HCT116 (cell line): ENCODE data around the gene PAK1.

ENCODE experiments used
- CEBPB ChIP-seq: IDR thresholded peaks from 2 replicates; pipeline ENCODE4 v1.6.1; 2012; ENCODE audit warnings: low read depth
- EZH2 ChIP-seq: fragments of 200-600 bp; sonication (generic); IDR thresholded peaks from 2 replicates; pipeline ENCODE4 v1.6.1; 2017; ENCODE audit warnings: antibody characterized with exemption, mixed run types
- EZH2phosphoT487 ChIP-seq: fragments of 200-600 bp; IDR thresholded peaks from 2 replicates; pipeline ENCODE4 v1.6.1; 2018; ENCODE audit warnings: antibody characterized with exemption, borderline replicate concordance
- FOSL1 ChIP-seq: IDR thresholded peaks from 2 replicates; pipeline ENCODE4 v1.6.1; 2012; ENCODE audit warnings: low read depth
- MAX ChIP-seq: IDR thresholded peaks from 2 replicates; pipeline ENCODE4 v1.6.1; 2012
- POLR2A ChIP-seq: IDR thresholded peaks from 2 replicates; pipeline ENCODE4 v1.7.0; 2011; ENCODE audit warnings: borderline replicate concordance; ENCODE audit not compliant: insufficient read depth, insufficient read length; ENCODE audit errors: extremely low read depth
- POLR2AphosphoS5 ChIP-seq: IDR thresholded peaks from 2 replicates; pipeline ENCODE4 v1.6.1; 2011; ENCODE audit warnings: mild to moderate bottlenecking, low read depth, low read length, moderate library complexity
- SP1 ChIP-seq: IDR thresholded peaks from 2 replicates; pipeline ENCODE4 v1.6.1; 2012; ENCODE audit warnings: low read depth
- SRF ChIP-seq: IDR thresholded peaks from 2 replicates; pipeline ENCODE4 v1.6.1; 2012; ENCODE audit warnings: low read depth
- YY1 ChIP-seq: IDR thresholded peaks from 2 replicates; pipeline ENCODE4 v1.6.1; 2011; ENCODE audit warnings: low read length, low read depth, moderate library complexity, mild to moderate bottlenecking; ENCODE audit not compliant: insufficient replicate concordance; ENCODE audit errors: extremely low read depth
- TF ChIP-seq, protein P1 (sequence below), 3 experiments: fragments of 200-600 bp in 1 of 3; sonication (generic) in 1 of 3; IDR thresholded peaks in 2 of 3; conservative IDR thresholded peaks in 1 of 3; 2 replicates each; pipeline ENCODE4 v1.5.1; 2012 to 2017; ENCODE audit warnings: low read depth in 2 of 3, low read length in 2 of 3, antibody characterized with exemption in 1 of 3, borderline replicate concordance in 1 of 3, control low read depth in 1 of 3, mild to moderate bottlenecking in 1 of 3, mixed read lengths in 1 of 3, mixed run types in 1 of 3, moderate library complexity in 1 of 3; ENCODE audit not compliant: insufficient read depth in 1 of 3
- TF ChIP-seq, protein P2 (sequence below): IDR thresholded peaks from 2 replicates; pipeline ENCODE4 v1.6.1; 2012; ENCODE audit warnings: low read depth

DNA sequence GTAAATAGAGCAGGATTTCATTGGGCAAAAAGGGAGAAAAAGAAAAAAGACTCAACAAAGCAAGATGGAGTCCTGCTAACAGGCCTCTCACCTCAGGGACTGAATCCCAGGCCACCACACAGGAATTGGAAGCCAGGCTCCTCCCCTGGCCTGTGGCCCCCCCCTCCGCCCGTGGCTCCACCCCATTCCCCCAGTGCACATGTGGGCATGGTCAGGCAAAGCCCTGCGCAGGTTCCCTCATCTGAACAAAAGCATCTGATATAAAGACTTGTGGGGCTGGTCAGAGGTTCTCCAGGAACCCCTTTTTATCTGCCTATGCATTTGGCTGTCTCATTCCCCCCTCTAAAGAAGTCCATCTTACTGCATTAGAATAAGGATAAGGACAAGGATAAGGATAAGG, 46.0 kb upstream of the PAK1 start:
- TF ChIP-seq EZH2 (no peak), EZH2phosphoT487 (no peak), MAX (no peak), POLR2A (no peak), SP1 (no peak), POLR2AphosphoS5 (no peak), FOSL1 (no peak), YY1 (no peak), SRF (no peak), CEBPB (no peak)
- TF ChIP-seq, protein P1, sequence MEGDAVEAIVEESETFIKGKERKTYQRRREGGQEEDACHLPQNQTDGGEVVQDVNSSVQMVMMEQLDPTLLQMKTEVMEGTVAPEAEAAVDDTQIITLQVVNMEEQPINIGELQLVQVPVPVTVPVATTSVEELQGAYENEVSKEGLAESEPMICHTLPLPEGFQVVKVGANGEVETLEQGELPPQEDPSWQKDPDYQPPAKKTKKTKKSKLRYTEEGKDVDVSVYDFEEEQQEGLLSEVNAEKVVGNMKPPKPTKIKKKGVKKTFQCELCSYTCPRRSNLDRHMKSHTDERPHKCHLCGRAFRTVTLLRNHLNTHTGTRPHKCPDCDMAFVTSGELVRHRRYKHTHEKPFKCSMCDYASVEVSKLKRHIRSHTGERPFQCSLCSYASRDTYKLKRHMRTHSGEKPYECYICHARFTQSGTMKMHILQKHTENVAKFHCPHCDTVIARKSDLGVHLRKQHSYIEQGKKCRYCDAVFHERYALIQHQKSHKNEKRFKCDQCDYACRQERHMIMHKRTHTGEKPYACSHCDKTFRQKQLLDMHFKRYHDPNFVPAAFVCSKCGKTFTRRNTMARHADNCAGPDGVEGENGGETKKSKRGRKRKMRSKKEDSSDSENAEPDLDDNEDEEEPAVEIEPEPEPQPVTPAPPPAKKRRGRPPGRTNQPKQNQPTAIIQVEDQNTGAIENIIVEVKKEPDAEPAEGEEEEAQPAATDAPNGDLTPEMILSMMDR (IDR thresholded peaks at IDR 0.05 in 2 of 3, conservative IDR thresholded peaks at IDR 0.05 in 1 of 3; ENCODE audit: borderline replicate concordance in 1 of 3, insufficient read depth in 1 of 3, low read depth in 2 of 3, low read length in 2 of 3) = no peak
- TF ChIP-seq, protein P2, sequence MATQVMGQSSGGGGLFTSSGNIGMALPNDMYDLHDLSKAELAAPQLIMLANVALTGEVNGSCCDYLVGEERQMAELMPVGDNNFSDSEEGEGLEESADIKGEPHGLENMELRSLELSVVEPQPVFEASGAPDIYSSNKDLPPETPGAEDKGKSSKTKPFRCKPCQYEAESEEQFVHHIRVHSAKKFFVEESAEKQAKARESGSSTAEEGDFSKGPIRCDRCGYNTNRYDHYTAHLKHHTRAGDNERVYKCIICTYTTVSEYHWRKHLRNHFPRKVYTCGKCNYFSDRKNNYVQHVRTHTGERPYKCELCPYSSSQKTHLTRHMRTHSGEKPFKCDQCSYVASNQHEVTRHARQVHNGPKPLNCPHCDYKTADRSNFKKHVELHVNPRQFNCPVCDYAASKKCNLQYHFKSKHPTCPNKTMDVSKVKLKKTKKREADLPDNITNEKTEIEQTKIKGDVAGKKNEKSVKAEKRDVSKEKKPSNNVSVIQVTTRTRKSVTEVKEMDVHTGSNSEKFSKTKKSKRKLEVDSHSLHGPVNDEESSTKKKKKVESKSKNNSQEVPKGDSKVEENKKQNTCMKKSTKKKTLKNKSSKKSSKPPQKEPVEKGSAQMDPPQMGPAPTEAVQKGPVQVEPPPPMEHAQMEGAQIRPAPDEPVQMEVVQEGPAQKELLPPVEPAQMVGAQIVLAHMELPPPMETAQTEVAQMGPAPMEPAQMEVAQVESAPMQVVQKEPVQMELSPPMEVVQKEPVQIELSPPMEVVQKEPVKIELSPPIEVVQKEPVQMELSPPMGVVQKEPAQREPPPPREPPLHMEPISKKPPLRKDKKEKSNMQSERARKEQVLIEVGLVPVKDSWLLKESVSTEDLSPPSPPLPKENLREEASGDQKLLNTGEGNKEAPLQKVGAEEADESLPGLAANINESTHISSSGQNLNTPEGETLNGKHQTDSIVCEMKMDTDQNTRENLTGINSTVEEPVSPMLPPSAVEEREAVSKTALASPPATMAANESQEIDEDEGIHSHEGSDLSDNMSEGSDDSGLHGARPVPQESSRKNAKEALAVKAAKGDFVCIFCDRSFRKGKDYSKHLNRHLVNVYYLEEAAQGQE = no peak
